ENCODE measurements around the gene SOWAHB.

The SOWAHB gene

DNA sequence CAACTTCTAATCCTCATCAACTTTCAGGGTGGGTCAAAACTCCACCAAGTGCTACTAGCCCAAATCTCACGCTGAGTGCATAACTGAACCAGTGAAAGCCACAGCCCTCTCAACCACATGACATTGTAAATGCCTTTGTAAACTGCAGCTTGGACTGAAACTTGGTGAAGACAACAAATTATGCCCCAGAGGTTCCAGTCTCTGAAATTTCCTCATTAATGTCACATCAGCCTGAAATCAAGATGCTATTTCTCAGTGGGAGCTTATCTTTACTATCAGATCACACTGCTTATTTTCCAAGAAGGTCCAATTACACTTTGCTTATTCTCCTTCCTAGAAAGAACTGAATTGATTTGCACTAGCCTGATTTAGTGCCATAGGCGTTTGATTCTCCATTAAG, 46.6 kb downstream of the SOWAHB start:
- no peak for DNase-seq (ENCODE audit: low read depth in 2 of 2)

DNA sequence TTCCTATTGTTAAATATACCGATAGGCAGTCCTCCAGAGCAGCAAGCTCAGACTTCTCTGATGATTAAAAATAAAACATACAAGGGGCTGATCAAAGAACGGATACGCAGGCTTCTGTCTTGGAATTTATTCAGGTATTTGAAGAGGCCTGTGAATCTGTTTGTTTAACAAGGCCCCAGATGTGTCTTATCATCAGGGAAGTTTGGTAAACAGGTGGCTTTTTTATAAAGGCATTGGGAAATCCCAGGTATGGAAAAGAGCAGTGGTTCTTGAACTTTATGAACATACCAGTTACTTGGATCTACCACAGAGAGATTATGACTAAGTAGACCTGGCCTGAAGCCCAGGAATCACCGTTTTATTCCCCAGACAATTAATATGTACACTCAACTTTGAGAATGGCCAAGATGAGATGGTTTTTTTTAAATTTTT, 47.9 kb downstream of the SOWAHB start:
- DNase-seq (ENCODE audit: low read depth in 2 of 2): no peak

Measured in stimulated activated CD8-positive, alpha-beta memory T cell treated with anti-CD3 and anti-CD28 coated beads, Interleukin-7, amount 100 ng/mL, for 1 hour (primary cell).